GM20000 (cell line): Measurements from ENCODE around the gene TECR.

Experiments
- DNase-seq: peaks from one replicate; pipeline ENCODE4 v3.0.0; 2012; ENCODE audit warnings: low spot score
- CTCF ChIP-seq: IDR thresholded peaks from 2 replicates; pipeline ENCODE4 v1.5.1; 2012; ENCODE audit warnings: mild to moderate bottlenecking, control low read depth; ENCODE audit errors: extremely low read depth, missing control alignments

TECR gene

GRCh38 chr19:14517840-14518505 lies 11.4 kb upstream of the TECR start, which contains the start of gene DNAJB1:
TSS of gene DNAJB1 (minus strand) at chr19:14518397. CDS start at chr19:14518349, 48 bp downstream.
- peak; percentile 97 for DNase-seq
- no peak for TF ChIP-seq CTCF

- no peak for TF ChIP-seq CTCF
- no peak for DNase-seq
Observed at GRCh38 chr19:14519245-14519859, 10.0 kb upstream of the TECR start.

GRCh38 chr19:14519860-14520407 lies 9.5 kb upstream of the TECR start:
- no peak for TF ChIP-seq CTCF
- no peak for DNase-seq

GRCh38 chr19:14520543-14520942 lies 8.9 kb upstream of the TECR start:
- TF ChIP-seq CTCF, result no peak
- no peak for DNase-seq

- DNase-seq, result no peak
- TF ChIP-seq CTCF, result no peak
Observed at GRCh38 chr19:14525729-14526128, 3.7 kb upstream of the TECR start.

GRCh38 chr19:14526423-14526822 lies 3.0 kb upstream of the TECR start:
- no peak for TF ChIP-seq CTCF
- DNase-seq, result no peak
